GM12864 (cell line): ENCODE results near the gene RAI14.

Experiments
- DNase-seq: peaks from one replicate; pipeline ENCODE4 v3.0.0-alpha.2; 2011; ENCODE audit warnings: low read depth
- H3K4me3 ChIP-seq: 2 replicates; pipeline ENCODE4 v1.5.1; 2011; ENCODE audit warnings: mild to moderate bottlenecking, low read depth, low read length, control low read depth
- CTCF ChIP-seq: IDR thresholded peaks from 2 replicates; pipeline ENCODE4 v1.5.1; 2011; ENCODE audit warnings: low read depth, mild to moderate bottlenecking, moderate library complexity, low read length, control low read depth, inconsistent platforms; ENCODE audit errors: missing control alignments

The RAI14 gene

DNA sequence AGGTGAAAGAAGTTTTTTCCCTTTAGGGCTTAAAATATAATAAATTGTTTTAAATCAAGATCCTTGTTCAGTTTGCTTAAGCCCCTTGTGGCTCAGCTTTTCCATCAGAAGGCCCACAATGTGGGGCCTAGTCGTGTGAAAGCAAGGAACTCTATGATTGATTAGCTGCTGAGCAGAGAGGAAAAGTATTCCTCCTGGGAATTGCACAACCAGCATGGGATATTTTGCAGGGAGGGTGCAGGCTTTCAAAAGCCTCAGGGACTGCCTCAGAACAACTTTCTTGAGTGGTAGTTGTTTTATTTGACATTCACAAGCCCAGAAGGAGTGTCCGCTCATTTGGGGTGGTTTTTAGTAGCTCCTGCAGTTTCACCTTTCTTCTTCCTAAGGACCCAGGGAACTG is 202.7 kb downstream of the RAI14 start:
- H3K4me3 ChIP-seq: no peak overlapping the region
- no peak for DNase-seq
- no peak for TF ChIP-seq CTCF

DNA sequence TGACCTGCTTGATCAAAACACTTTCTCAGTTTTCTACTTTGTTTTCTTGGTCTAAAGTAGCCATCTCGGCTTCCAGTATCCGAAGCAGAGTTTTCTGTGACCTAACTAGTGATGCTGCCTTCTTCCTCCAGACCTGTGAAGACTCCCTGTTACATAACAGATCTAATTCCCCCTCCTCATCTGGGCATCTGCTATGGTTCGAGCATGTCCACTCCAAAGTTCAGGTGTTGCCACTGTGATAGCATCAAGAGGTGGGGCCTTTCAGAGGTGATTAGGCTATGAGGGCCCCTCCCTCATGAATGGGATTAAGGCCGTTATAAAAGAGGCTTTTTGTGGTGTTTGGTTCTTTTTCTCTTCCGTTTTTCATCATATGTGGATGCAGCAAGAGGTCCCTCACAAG is 203.1 kb downstream of the RAI14 start:
- no peak for DNase-seq
- H3K4me3 ChIP-seq: no peak overlapping the region
- no peak for TF ChIP-seq CTCF

DNA sequence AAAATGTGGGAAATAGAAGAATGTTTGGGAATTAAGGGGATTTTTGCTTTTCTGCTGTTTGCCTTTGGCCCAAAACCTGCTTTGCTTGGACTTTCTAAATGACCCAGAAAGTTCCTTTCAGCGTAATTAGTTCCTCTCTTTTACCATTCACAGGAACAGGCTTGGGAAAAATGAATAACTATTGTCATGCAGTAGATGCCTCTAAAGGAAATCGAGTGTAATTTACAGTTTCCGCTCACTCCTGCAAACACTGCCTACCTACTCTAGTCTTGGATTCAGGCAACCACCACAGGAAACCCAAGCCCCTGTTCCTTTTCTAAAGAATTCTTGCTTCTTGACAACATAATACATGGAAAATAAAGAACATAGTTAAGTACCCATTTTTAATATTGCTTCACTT is 207.8 kb downstream of the RAI14 start:
- no peak overlapping the region for H3K4me3 ChIP-seq
- DNase-seq: no peak
- TF ChIP-seq CTCF: no peak

DNA sequence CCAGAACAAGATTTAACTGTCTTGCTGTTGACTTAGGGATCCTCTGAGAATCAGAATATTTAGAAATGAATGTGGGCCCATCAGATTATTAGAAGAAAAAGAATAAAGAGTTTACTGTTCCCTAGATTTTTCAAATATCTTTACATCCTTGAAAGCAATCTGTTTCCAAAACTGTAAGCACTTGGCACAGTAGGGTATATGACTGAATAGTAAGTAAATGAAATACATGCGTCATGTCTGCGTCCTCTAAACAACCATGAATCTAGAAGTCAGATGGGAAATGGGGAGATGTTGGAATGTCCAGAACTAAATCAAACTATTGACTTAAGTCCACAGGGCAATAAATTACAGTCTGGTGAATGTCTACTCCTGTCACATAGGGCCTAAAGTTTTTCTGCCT is 209.0 kb downstream of the RAI14 start:
- TF ChIP-seq CTCF: no peak
- H3K4me3 ChIP-seq: no peak overlapping the region
- no peak for DNase-seq

DNA sequence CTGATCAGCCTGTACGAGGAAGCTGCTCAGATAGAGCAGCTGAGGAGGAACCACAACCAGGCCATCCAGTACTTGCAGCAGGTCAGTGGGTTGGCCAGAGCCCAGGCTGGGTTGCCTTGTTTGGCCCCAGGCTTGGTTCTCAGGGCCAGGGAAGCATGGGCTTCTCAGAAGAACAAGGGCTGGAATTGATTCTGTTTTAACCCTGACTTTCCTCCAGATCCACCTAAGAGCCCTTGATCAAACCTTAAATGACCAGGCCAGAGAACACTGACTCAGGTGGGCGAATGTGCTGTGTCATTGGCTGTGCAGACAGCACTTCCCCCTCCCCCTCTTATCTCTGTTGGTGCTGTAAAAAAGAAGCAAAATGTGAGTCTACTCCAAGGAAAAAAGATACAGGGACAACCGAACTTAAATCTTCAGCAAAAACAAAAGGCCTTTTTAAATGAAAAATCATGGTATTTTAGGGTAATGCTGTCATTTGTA is 210.9 kb downstream of the RAI14 start:
- no peak for DNase-seq
- H3K4me3 ChIP-seq: no peak overlapping the region
- TF ChIP-seq CTCF: no peak

- no peak for DNase-seq
- TF ChIP-seq CTCF: no peak
Observed at GRCh38 chr5:34867660-34868059, 211.5 kb downstream of the RAI14 start.

DNA sequence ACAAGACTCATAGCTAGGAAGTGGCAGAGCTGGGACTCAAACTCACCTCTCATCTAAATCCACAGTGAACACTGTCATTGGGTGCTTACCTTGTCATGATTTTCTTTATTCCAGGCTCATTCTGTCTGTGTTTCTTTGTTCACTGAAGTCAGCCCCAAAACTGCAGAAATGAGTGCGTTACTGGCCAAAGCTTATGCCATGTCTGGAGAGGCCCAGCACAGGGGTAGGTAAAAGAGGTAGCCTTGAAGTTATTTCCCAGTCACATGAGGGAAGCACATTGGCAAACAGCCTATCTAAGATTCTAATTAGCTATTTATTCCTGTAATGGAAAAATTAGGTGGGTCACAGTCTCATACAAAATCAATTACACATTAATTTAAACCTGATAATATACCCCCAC is 212.7 kb downstream of the RAI14 start:
- DNase-seq: no peak
- H3K4me3 ChIP-seq: no peak overlapping the region
- no peak for TF ChIP-seq CTCF

More at GRCh38 chr5:34867660-34868059, 211.5 kb downstream of the RAI14 start:
- H3K4me3 ChIP-seq: no peak overlapping the region
